Head of caudate nucleus (tissue), 42 donors: ENCODE data around the gene PEX14.

Experiments
- DNase-seq, 42 donors: peaks; one replicate each; pipeline versions ENCODE4 v3.0.0 to v3.0.0-alpha.2; 2020 to 2021; ENCODE audit warnings: mixed read lengths in 7 of 42
- intact Hi-C: fragments of 100-400 bp; cut with DNase I; formaldehyde crosslinking; loops from one replicate; pipeline ENCODE4 v1.15.0; 2022

Gene PEX14

GRCh38 chr1:10634428-10635084, 159.8 kb downstream of the PEX14 start:
- no peak for DNase-seq
- intact Hi-C loops: no loop called here

GRCh38 chr1:10635085-10635896, 160.5 kb downstream of the PEX14 start:
- DNase-seq: no peak
- intact Hi-C loops: no loop called here

GRCh38 chr1:10635992-10636391, 161.2 kb downstream of the PEX14 start:
- DNase-seq: no peak
- intact Hi-C loops: no loop called here

- no peak for DNase-seq
- intact Hi-C loops: no loop called here
Observed at GRCh38 chr1:10637400-10637799, 162.7 kb downstream of the PEX14 start.

- intact Hi-C loops: no loop called here
Observed at GRCh38 chr1:10637834-10638558, 163.2 kb downstream of the PEX14 start.

GRCh38 chr1:10638559-10639005, 163.8 kb downstream of the PEX14 start:
- intact Hi-C loops: no loop called here

More at GRCh38 chr1:10637834-10638558, 163.2 kb downstream of the PEX14 start:
- no peak for DNase-seq

GRCh38 chr1:10639011-10639774, 164.4 kb downstream of the PEX14 start:
- intact Hi-C loops: no loop called here
- DNase-seq: no peak

More at GRCh38 chr1:10638559-10639005, 163.8 kb downstream of the PEX14 start:
- no peak for DNase-seq

- intact Hi-C loops: no loop called here
- DNase-seq: peak in 24 of 42 donors; percentile 15 to 67 (median 36)
Observed at GRCh38 chr1:10639775-10640578, 165.2 kb downstream of the PEX14 start.

- intact Hi-C loops: no loop called here
- DNase-seq: no peak
Observed at GRCh38 chr1:10640843-10641553, 166.2 kb downstream of the PEX14 start.

- intact Hi-C loops: no loop called here
- DNase-seq: no peak
Observed at GRCh38 chr1:10641976-10642375, 167.2 kb downstream of the PEX14 start.

- intact Hi-C loops: no loop called here
- DNase-seq: no peak
Observed at GRCh38 chr1:10642403-10643080, 167.8 kb downstream of the PEX14 start.

GRCh38 chr1:10643607-10644306, 169.0 kb downstream of the PEX14 start:
- intact Hi-C loops: no loop called here
- DNase-seq: no peak

- DNase-seq: peak in 5 of 42 donors; percentile 16 to 40 (median 27)
- intact Hi-C loops: no loop called here
Observed at GRCh38 chr1:10644307-10645128, 169.8 kb downstream of the PEX14 start.

GRCh38 chr1:10646347-10646861, 171.7 kb downstream of the PEX14 start:
- DNase-seq: peak in 14 of 42 donors; percentile 14 to 57 (median 34)
- intact Hi-C loops: no loop called here

- intact Hi-C loops: no loop called here
- no peak for DNase-seq
Observed at GRCh38 chr1:10647414-10648170, 172.8 kb downstream of the PEX14 start.
